Fibroblast of lung (primary cell): ENCODE data around the gene KCNQ1OT1. TPM values are rescaled to one million over a fixed set of nuclear protein-coding genes. Genes with fewer than 3 reads are reported as not detected.

Source experiments
- DNase-seq, 2 donors: peaks; one replicate each; pipeline versions ENCODE4 v3.0.0 to v3.0.0-alpha.2; 2010; ENCODE audit warnings: low read depth in 2 of 2
- H2AFZ ChIP-seq: 2 replicates; pipeline ENCODE4 v1.5.1; 2012; ENCODE audit warnings: low read length, control low read depth, inconsistent platforms
- H3K27ac ChIP-seq: 2 replicates; pipeline ENCODE4 v1.5.1; 2011; ENCODE audit warnings: low read length, control low read depth; ENCODE audit not compliant: insufficient read depth
- H3K27me3 ChIP-seq: 2 replicates; pipeline ENCODE4 v1.5.1; 2011; ENCODE audit warnings: mild to moderate bottlenecking, low read length; ENCODE audit not compliant: control insufficient read depth, insufficient read depth
- H3K36me3 ChIP-seq: 2 replicates; pipeline ENCODE4 v1.5.1; 2011; ENCODE audit warnings: low read length; ENCODE audit not compliant: control insufficient read depth, insufficient read depth
- H3K4me1 ChIP-seq: 2 replicates; pipeline ENCODE4 v1.5.1; 2011; ENCODE audit warnings: low read length; ENCODE audit not compliant: control insufficient read depth, insufficient read depth; ENCODE audit errors: extremely low read depth
- H3K4me2 ChIP-seq: 2 replicates; pipeline ENCODE4 v1.5.1; 2011; ENCODE audit warnings: low read length, control low read depth; ENCODE audit not compliant: insufficient read depth; ENCODE audit errors: extremely low read depth
- H3K4me3 ChIP-seq, 4 experiments: fragments of 200-600 bp in 1 of 4; sonication (generic) in 1 of 4; replicated peaks in 1 of 4; 2 replicates each; pipeline ENCODE4 v1.5.1; 2011 to 2016; ENCODE audit warnings: low read length in 4 of 4, low read depth in 3 of 4, mild to moderate bottlenecking in 3 of 4, control low read depth in 2 of 4, inconsistent platforms in 1 of 4, mixed read lengths in 1 of 4; ENCODE audit not compliant: insufficient read depth in 1 of 4; ENCODE audit errors: control extremely low read depth in 1 of 4
- H3K79me2 ChIP-seq: 2 replicates; pipeline ENCODE4 v1.5.1; 2012; ENCODE audit warnings: mild to moderate bottlenecking, low read length, inconsistent platforms; ENCODE audit not compliant: control insufficient read depth, insufficient read depth
- H3K9ac ChIP-seq: 2 replicates; pipeline ENCODE4 v1.5.1; 2011; ENCODE audit warnings: mild to moderate bottlenecking, low read length, control low read depth; ENCODE audit not compliant: insufficient read depth
- H3K9me3 ChIP-seq: 2 replicates; pipeline ENCODE4 v1.5.1; 2012; ENCODE audit warnings: low read depth, low read length; ENCODE audit not compliant: control insufficient read depth, insufficient read depth
- H4K20me1 ChIP-seq: 2 replicates; pipeline ENCODE4 v1.5.1; 2011; ENCODE audit warnings: low read length; ENCODE audit not compliant: control insufficient read depth, insufficient read depth; ENCODE audit errors: extremely low read depth
- EZH2 ChIP-seq: IDR thresholded peaks from 2 replicates; pipeline ENCODE4 v1.5.1; 2012; ENCODE audit warnings: low read length, control low read depth, mild to moderate bottlenecking; ENCODE audit errors: missing control alignments
- polyA plus RNA-seq, 2 donors: library from polyadenylated mRNA; depleted of rRNA in 1 of 2; stranded (reverse) in 1 of 2; unstranded in 1 of 2; fragments of >200 nt; gene quantifications; 2 replicates each; pipeline ENCODE4 v1.2.1, GENCODE V29; 2011 to 2012; ENCODE audit warnings: missing spikeins in 1 of 2
- total RNA-seq: library from RNA; depleted of rRNA; stranded (reverse); fragments of >200 nt; gene quantifications from 2 replicates; pipeline ENCODE4 v1.2.1, GENCODE V29; 2014
- TF ChIP-seq, protein P1 (sequence below), 2 donors: IDR thresholded peaks in 1 of 2; conservative IDR thresholded peaks in 1 of 2; 1 replicate in 1 of 2; 2 replicates in 1 of 2; pipeline ENCODE4 v1.5.1; 2011 to 2012; ENCODE audit warnings: low read length in 2 of 2, control low read depth in 1 of 2, inconsistent platforms in 1 of 2, low read depth in 1 of 2, mild to moderate bottlenecking in 1 of 2

KCNQ1OT1 gene
- total and polyA plus RNA-seq, 2 donors (not counting 1 experiment from before 2014, with no cell fraction given): 0.11 to 1.8 TPM

DNA sequence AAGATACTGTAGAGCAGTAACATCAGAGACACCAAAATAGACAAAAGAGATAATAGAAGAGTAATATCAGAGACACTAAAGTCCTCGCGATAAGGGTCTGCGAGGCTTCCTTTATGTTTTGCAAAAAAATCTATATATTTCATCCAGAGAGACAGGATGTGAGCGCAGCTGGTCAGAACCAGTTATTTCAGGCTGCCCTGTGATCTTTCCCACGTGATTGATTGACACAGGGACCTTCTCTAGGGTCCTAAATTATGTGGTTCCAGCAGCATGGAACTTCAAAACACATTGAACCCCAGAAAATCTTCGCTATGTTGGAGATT is 136.9 kb downstream of the KCNQ1OT1 start:
- no peak overlapping the region for H3K4me2 ChIP-seq
- no peak for TF ChIP-seq EZH2
- TF ChIP-seq, protein P1, sequence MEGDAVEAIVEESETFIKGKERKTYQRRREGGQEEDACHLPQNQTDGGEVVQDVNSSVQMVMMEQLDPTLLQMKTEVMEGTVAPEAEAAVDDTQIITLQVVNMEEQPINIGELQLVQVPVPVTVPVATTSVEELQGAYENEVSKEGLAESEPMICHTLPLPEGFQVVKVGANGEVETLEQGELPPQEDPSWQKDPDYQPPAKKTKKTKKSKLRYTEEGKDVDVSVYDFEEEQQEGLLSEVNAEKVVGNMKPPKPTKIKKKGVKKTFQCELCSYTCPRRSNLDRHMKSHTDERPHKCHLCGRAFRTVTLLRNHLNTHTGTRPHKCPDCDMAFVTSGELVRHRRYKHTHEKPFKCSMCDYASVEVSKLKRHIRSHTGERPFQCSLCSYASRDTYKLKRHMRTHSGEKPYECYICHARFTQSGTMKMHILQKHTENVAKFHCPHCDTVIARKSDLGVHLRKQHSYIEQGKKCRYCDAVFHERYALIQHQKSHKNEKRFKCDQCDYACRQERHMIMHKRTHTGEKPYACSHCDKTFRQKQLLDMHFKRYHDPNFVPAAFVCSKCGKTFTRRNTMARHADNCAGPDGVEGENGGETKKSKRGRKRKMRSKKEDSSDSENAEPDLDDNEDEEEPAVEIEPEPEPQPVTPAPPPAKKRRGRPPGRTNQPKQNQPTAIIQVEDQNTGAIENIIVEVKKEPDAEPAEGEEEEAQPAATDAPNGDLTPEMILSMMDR (conservative IDR thresholded peaks at IDR 0.05 in 1 of 2, IDR thresholded peaks at IDR 0.05 in 1 of 2; ENCODE audit: low read depth in 1 of 2, low read length in 2 of 2): no peak

DNA sequence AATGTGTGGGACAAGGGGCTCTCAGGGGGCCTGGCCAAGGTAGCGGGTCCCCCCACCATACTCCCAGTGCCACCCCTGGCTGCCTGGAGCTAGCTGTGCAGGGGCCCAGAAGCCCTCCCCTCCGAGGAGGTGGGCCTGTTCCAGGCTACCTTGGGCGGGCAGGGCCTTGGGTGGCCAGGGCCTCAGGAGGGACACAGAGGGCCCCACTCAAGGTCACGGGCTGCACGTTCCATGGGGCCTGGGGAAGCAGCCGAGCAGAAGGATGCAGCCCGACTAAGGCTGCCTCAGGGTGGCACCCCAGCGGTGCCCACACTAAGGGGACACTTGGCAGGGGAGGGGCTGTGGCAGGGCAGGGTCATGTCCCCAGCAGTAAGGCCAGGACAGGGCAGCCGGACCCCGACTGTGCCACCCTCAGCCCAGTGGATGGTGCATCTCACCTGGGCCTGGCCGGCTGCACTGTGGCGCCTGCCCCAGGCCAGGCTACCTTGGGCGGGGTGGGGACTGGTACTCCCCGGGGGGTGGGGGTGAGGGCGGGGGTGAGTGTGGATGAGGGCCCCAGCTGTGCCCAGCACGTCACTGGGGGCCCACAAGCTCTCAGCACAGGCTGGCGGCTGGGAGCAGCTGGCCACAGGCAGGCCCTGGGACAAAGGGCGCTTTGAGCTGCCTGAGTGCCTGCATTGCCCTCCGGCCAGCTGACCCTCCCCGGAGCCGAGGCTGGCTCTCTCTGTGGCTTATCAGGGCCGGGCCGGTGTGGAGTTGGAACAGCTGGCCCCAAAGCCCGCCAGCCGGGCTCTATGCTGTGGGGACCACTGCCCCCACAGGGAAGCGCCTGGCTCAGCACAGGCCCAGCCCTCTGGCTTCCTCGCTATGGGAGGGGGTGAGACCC is 137.9 kb downstream of the KCNQ1OT1 start:
- Histone ChIP-seq H3K9ac (no peak overlapping the region), H2AFZ (no peak overlapping the region), H3K36me3 (no peaks in the 10 kb centered on the region), H4K20me1 (no peaks in the 10 kb centered on the region), H3K79me2 (no peaks in the 10 kb centered on the region), H3K4me3 (no peak overlapping the region), H3K4me2 (no peak overlapping the region), H3K27me3 (peaks cover 3% of the 10 kb centered on the region), H3K4me1 (no peaks in the 10 kb centered on the region), H3K27ac (no peak overlapping the region), H3K9me3 (no peaks in the 10 kb centered on the region)
- TF ChIP-seq EZH2: no peak
- TF ChIP-seq, protein P1 (conservative IDR thresholded peaks at IDR 0.05 in 1 of 2, IDR thresholded peaks at IDR 0.05 in 1 of 2; ENCODE audit: low read depth in 1 of 2, low read length in 2 of 2): no peak
- no peak for DNase-seq

More for the DNA sequence above, 136.9 kb downstream of the KCNQ1OT1 start:
- no peak overlapping the region for H3K4me3 ChIP-seq
- H3K27ac ChIP-seq: no peak overlapping the region
- H2AFZ ChIP-seq: no peak overlapping the region
- no peaks in the 10 kb centered on the region for H4K20me1 ChIP-seq
- H3K4me1 ChIP-seq: no peaks in the 10 kb centered on the region
- H3K79me2 ChIP-seq: no peaks in the 10 kb centered on the region
- no peaks in the 10 kb centered on the region for H3K27me3 ChIP-seq
- H3K9ac ChIP-seq: no peak overlapping the region
- no peaks in the 10 kb centered on the region for H3K36me3 ChIP-seq
- no peaks in the 10 kb centered on the region for H3K9me3 ChIP-seq
- no peak for DNase-seq

DNA sequence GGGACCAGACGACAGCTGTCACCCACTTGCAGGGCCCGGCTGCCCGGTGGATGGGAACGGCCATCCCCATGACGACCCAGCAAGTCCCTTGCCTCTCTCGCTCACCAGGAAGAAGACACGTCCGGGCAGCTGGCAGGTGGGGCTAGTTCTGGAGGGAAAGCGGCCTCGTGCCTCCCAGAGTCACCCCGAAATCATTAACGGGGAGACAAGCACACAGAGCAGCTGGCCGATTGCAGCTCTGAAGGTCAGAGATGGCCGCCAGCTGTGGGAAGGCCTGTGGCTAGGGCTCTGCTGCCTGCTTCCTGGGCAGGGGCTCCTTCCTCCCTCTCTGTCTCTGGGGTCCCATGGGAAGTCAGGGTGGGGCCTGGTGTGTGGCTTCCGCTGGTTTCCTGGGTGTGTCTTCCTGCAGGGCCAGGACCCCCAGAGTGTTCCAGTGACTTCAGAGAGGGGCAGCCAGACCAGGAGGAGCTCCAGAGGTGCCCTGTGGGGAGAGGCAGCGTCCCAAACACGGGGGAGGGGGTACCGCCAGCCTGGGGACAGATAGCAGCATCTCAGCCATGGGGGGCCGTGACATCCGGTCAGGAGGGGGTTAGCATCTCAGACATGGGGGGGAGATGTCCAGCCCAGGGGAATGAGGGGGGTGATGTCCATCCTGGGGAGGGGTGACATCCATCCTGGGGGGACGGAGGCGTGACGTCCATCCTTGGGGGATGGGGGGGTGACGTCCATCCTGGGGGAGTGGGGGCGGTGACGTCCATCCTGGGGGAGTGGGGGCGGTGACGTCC is 140.1 kb downstream of the KCNQ1OT1 start:
- no peak overlapping the region for H2AFZ ChIP-seq
- no peak overlapping the region for H3K27ac ChIP-seq
- no peak for TF ChIP-seq EZH2
- TF ChIP-seq, protein P1 (conservative IDR thresholded peaks at IDR 0.05 in 1 of 2, IDR thresholded peaks at IDR 0.05 in 1 of 2; ENCODE audit: low read depth in 1 of 2, low read length in 2 of 2): no peak
- DNase-seq: no peak
- no peaks in the 10 kb centered on the region for H3K79me2 ChIP-seq
- no peak overlapping the region for H3K4me2 ChIP-seq
- no peaks in the 10 kb centered on the region for H4K20me1 ChIP-seq
- H3K9ac ChIP-seq: no peak overlapping the region
- H3K4me1 ChIP-seq: no peaks in the 10 kb centered on the region
- H3K4me3 ChIP-seq: no peak overlapping the region
- no peaks in the 10 kb centered on the region for H3K9me3 ChIP-seq
- no peaks in the 10 kb centered on the region for H3K36me3 ChIP-seq
- peaks cover 3% of the 10 kb centered on the region for H3K27me3 ChIP-seq
